Activated CD4-positive, CD25-positive, alpha-beta regulatory T cell treated with anti-CD3 and anti-CD28 coated beads, Interleukin-2, amount 50 U/mL, for 24 hours (primary cell): ENCODE data around the gene GSTT2.
"Not testable (repeated sequence)": the region's sequence is repeated elsewhere in the genome, so short reads cannot be mapped to it uniquely, and the experiment has no call there.

Experiments
- ATAC-seq, 2 donors: fragments of 150-1000 bp; cut with Tn5 transposase; one replicate each; pipeline ENCODE4 v1.10.0; 2021; ENCODE audit warnings: mild to moderate bottlenecking in 1 of 2, moderate library complexity in 1 of 2

Gene GSTT2

GRCh38 chr22:23974836-23975352 is 5.0 kb upstream of the GSTT2 start:
- peak; percentile 14 to 22 for ATAC-seq

- not testable (repeated sequence) for ATAC-seq
Measured at GRCh38 chr22:23977304-23977703, 2.6 kb upstream of the GSTT2 start.

- not testable (repeated sequence) for ATAC-seq
Measured at GRCh38 chr22:23980567-23980966, 633 bp downstream of the GSTT2 start.

- peak; percentile 60 to 91 for ATAC-seq
Measured at GRCh38 chr22:23984430-23984829, 4.5 kb downstream of the GSTT2 start.

- not testable (repeated sequence) for ATAC-seq
Measured at GRCh38 chr22:23986089-23986488, 6.2 kb downstream of the GSTT2 start.

GRCh38 chr22:23986538-23987178 is 6.7 kb downstream of the GSTT2 start:
- not testable (repeated sequence) for ATAC-seq

- ATAC-seq: not testable (repeated sequence)
Measured at GRCh38 chr22:23989583-23990244, 9.8 kb downstream of the GSTT2 start.

GRCh38 chr22:23993080-23993479 is 13.1 kb downstream of the GSTT2 start:
- not testable (repeated sequence) for ATAC-seq

GRCh38 chr22:23993581-23994177 is 13.7 kb downstream of the GSTT2 start:
- ATAC-seq: not testable (repeated sequence)

GRCh38 chr22:23997092-23997491 is 17.2 kb downstream of the GSTT2 start:
- no peak for ATAC-seq

- ATAC-seq: not testable (repeated sequence)
Measured at GRCh38 chr22:23999779-24000178, 19.8 kb downstream of the GSTT2 start.

- ATAC-seq: no peak
Measured at GRCh38 chr22:24001314-24001713, 21.4 kb downstream of the GSTT2 start.

- no peak for ATAC-seq
Measured at GRCh38 chr22:24002272-24002671, 22.3 kb downstream of the GSTT2 start.

GRCh38 chr22:24002851-24003250 is 22.9 kb downstream of the GSTT2 start:
- no peak for ATAC-seq

- no peak for ATAC-seq
Measured at GRCh38 chr22:24003887-24004286, 24.0 kb downstream of the GSTT2 start.

- no peak for ATAC-seq
Measured at GRCh38 chr22:24005201-24005600, 25.3 kb downstream of the GSTT2 start, which contains the start of gene GSTT4. Gene GSTT4, minus strand, starts transcription at chr22:24005453. Its CDS starts 97 bp downstream, at chr22:24005356.

- no peak for ATAC-seq
Measured at GRCh38 chr22:24006207-24006913, 26.4 kb downstream of the GSTT2 start.

- no peak for ATAC-seq
Measured at GRCh38 chr22:24006914-24007214, 26.9 kb downstream of the GSTT2 start.

GRCh38 chr22:24007253-24008021 is 27.5 kb downstream of the GSTT2 start:
- no peak for ATAC-seq

- no peak for ATAC-seq
Measured at GRCh38 chr22:24008022-24008283, 28.0 kb downstream of the GSTT2 start.

- ATAC-seq: no peak
Measured at GRCh38 chr22:24008381-24009226, 28.7 kb downstream of the GSTT2 start.
